Stimulated activated CD8-positive, alpha-beta memory T cell treated with anti-CD3 and anti-CD28 coated beads, Interleukin-2, amount 100 ng/mL, for 1 hour (primary cell): ENCODE data around the gene WTAP.
"Not testable (repeated sequence)": the region's sequence is repeated elsewhere in the genome, so short reads cannot be mapped to it uniquely, and the experiment has no call there.

Experiments
- DNase-seq, 2 donors: peaks; one replicate each; pipeline ENCODE4 v3.0.0-alpha.2; 2020; ENCODE audit warnings: low read depth in 2 of 2

WTAP gene

GRCh38 chr6:159761873-159762680 is 34.8 kb downstream of the WTAP start, which contains the start of gene ACAT2:
ACAT2 (plus strand) TSS chr6:159762045; CDS start chr6:159762088, 43 bp downstream.
- peak; percentile 82 to 85 for DNase-seq

- DNase-seq: peak in 1 of 2 donors; percentile 5
Measured at GRCh38 chr6:159762681-159763293, 35.5 kb downstream of the WTAP start.

- DNase-seq: no peak
Measured at GRCh38 chr6:159766906-159767305, 39.6 kb downstream of the WTAP start.

- DNase-seq: no peak
Measured at GRCh38 chr6:159769470-159769869, 42.2 kb downstream of the WTAP start.

- no peak for DNase-seq
Measured at GRCh38 chr6:159772196-159772595, 44.9 kb downstream of the WTAP start.

- DNase-seq: no peak
Measured at GRCh38 chr6:159777240-159777904, 50.1 kb downstream of the WTAP start.

- no peak for DNase-seq
Measured at GRCh38 chr6:159778131-159778530, 50.8 kb downstream of the WTAP start.

- no peak for DNase-seq
Measured at GRCh38 chr6:159778542-159779103, 51.3 kb downstream of the WTAP start.

GRCh38 chr6:159788276-159788675 is 61.0 kb downstream of the WTAP start:
- no peak for DNase-seq

- peak in 1 of 2 donors; percentile 7 for DNase-seq
Measured at GRCh38 chr6:159788753-159789376, 61.6 kb downstream of the WTAP start.

GRCh38 chr6:159789377-159790148 is 62.3 kb downstream of the WTAP start, which contains the start of gene TCP1:
TCP1 (minus strand) TSS chr6:159789602; CDS start chr6:159789468, 134 bp downstream.
- peak; percentile 97 to 98 for DNase-seq

- peak; percentile 71 to 76 for DNase-seq
Measured at GRCh38 chr6:159790149-159790955, 63.0 kb downstream of the WTAP start, which contains the start of gene MRPL18. MRPL18 (plus strand) TSS chr6:159790467; CDS start chr6:159790588, 121 bp downstream.

GRCh38 chr6:159790956-159791598 is 63.8 kb downstream of the WTAP start:
- no peak for DNase-seq

GRCh38 chr6:159794976-159795375 is 67.7 kb downstream of the WTAP start:
- DNase-seq: not testable (repeated sequence)

- no peak for DNase-seq
Measured at GRCh38 chr6:159797554-159797953, 70.2 kb downstream of the WTAP start.

- no peak for DNase-seq
Measured at GRCh38 chr6:159800141-159800865, 73.0 kb downstream of the WTAP start, which contains the start of gene PNLDC1. PNLDC1 (plus strand) TSS chr6:159800276; CDS start chr6:159800308, 32 bp downstream.

- no peak for DNase-seq
Measured at GRCh38 chr6:159801935-159802334, 74.6 kb downstream of the WTAP start.

- no peak for DNase-seq
Measured at GRCh38 chr6:159804504-159804903, 77.2 kb downstream of the WTAP start.
